HG02763 (cell line): ENCODE data around the gene DCST2.
A peak's percentile ranks its signal among the peaks of the same experiment; 100 is the strongest.
"Not testable (repeated sequence)": the region's sequence is repeated elsewhere in the genome, so short reads cannot be mapped to it uniquely, and the experiment has no call there.

ENCODE experiments used
- ATAC-seq: cut with Tn5 transposase; IDR thresholded peaks from one replicate; pipeline ENCODE4 v1.9.1; 2021; ENCODE audit warnings: mild to moderate bottlenecking, moderate library complexity; ENCODE audit not compliant: unreplicated experiment

Gene DCST2

DNA sequence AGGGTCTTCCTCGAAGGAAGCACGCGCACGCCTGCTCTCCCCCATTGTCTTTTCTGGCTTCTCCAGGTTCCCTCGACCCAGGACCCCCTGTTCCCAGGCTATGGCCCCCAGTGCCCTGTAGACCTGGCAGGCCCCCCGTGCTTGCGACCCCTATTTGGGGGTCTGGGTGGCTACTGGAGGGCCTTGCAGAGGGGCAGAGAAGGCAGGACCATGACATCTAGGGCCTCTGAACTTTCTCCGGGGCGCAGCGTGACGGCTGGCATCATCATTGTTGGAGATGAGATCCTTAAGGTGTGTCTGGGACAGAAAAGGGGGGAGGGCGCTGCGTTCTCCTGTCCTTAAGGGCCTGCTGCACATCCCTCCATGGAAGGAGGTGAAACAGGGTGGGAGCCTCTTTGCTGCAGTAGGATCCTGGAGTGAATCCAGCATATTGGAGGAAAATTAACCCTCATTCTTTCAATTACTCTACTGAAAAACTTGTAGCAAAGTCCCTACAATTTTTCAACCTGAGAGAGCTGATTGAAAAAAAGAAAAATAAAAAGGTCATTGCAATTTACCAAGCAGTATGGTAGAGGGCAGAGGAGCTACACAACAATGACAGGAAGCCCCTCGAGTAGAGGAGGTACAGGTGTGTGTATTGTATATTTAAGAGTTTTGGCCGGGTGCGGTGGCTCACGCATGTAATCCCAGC lies 49.7 kb downstream of the DCST2 start:
- ATAC-seq: no peak

DNA sequence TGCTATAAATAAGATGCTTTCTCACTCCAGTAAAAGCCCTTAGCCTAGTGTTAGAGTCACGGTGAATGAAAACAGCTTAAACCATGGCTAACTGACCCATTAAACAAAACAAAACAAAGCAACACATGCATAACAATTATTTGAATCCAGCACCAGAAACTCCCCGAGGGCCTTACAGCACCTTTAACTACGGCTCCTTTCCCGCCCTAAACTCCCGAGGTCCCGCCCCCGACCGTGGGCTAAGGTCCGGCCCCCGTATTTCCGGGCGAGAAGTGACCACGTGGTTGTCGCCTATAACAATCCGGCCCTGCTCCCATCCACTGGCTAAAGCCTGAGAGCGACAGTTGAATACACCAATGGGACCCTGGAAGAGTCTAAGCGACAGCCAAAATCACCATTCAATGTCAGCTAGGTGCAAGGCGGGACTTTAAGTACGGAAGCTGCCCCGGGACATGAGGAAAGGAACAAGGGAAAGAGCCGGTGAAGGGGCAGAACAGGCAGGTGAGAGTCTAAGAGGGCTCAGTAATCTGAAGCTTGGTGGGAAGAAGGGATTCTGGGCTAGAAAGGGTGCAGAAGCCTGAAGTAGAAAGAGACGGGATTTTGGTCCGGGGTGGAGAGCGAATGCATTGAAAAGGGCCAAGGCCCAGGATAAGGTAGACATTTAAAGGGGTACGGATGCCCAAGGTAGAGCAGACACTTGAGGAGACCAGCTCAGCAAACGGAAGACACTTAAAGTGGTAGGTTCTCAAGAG lies 50.5 kb downstream of the DCST2 start, which contains the start of gene FLAD1:
Gene FLAD1, plus strand, starts transcription at position 448 of the 752 bp plus-strand sequence. CDS start 351 bp downstream, outside the sequence.
- peak; percentile 97 for ATAC-seq

DNA sequence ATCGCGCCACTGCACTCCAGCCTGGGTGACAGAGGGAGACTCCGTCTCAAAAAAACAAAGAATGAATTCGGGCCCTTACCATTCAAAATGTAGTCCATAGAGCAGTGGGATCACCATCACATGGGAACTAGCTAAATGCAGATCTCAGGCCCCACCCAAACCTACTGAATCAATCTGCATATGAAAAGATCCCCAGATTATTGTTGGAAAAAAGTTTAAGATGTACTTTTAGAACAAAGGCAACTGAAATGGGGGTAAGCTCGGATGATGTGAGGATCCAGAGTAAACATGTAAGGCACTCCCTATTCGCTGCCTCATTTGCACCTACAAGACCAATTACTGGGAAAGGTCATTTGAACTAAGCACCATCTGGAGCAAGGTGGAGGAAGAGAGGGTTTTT lies 51.2 kb downstream of the DCST2 start:
- no peak for ATAC-seq

DNA sequence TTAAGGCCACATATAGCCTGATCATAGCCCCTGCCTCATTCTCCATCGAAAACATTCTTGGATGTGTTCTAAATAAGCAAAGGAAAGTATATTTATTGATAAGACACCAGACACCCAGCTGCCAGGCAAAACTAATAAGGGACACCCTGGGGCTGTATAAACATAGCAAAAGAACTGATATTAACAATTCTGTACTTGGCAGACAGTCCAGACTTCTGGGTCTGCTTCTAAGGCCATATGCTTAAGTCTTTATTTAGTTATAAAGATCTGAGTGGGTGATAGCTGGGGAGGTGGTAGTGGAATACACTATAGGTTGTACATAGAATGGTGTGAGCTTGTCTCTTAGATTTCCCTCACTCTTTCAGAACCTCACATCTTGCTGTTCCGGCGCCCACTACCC lies 55.2 kb downstream of the DCST2 start:
- ATAC-seq: no peak

DNA sequence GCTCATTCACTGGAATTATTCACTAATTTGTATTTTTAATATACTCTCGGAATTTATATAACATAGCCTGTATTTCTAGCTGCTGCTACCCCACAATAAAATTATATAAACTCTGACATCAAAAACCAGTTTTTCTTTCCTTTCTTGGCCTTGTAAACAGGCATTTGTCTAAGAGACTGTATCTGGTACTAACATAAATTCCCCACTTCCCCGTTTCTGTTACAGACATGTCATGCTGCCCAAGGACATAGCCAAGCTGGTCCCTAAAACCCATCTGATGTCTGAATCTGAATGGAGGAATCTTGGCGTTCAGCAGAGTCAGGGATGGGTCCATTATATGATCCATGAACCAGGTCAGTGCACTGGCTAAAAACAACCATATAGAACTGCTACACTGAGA lies 55.8 kb downstream of the DCST2 start:
- not testable (repeated sequence) for ATAC-seq

DNA sequence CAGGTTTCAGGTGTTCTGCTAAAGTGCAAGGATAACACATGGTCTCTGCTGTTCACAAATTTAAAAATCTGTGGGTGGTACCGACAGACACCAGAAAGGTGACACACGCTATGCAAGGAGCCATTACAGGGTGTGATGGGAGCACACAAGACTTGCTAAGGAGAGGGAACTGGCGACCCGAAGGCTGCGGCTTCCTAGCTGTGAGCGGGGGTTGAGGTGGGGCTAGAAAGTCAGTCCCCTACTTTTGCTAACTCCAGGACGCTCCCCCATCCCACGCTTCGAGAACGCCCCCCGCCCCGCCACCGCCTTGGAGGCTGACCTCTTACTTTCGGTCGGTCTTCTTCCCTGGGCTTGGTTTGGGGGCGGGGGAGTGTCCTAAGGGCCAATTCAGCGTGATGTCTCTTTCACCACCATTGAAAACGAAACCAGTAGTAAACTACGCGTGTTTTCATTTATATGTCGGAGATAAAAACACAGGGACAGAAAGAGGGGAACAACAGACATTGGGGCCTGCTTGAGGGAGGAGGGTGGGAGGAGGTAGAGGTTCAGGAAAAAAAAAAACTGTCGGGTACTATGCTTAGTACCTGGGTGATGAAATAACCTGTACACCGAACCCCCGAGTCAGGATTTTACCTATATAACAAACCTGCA lies 58.0 kb downstream of the DCST2 start:
- ATAC-seq: no peak

DNA sequence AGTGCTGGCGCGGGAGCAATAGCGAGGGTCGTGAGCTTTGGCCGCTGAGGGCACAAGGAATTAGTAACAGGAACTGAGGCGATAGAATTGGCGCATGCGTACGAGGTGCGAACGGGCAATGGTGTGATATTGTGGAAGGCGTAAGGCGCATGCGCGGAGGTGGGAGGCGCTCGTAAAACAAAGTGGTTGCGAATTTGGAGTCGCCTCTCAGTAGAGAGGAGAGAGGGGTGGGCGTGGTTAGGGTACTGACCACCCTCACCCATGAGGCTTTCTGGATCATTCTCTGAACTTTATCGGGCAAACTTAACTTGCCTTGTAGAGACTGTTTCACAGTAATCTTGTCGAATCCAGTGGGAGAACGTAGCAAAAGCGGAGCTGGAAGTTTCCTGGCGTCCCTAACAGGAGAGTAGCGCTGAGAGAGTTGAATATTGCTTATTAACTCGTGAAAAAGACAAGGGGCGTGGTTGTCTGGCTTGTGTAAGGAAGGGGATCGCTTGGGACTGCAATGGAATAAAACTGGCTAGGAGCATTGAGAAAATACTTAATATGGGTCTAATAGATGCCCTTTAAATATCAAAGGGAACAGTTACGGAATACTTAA lies 58.7 kb downstream of the DCST2 start:
- peak; percentile 44 for ATAC-seq

DNA sequence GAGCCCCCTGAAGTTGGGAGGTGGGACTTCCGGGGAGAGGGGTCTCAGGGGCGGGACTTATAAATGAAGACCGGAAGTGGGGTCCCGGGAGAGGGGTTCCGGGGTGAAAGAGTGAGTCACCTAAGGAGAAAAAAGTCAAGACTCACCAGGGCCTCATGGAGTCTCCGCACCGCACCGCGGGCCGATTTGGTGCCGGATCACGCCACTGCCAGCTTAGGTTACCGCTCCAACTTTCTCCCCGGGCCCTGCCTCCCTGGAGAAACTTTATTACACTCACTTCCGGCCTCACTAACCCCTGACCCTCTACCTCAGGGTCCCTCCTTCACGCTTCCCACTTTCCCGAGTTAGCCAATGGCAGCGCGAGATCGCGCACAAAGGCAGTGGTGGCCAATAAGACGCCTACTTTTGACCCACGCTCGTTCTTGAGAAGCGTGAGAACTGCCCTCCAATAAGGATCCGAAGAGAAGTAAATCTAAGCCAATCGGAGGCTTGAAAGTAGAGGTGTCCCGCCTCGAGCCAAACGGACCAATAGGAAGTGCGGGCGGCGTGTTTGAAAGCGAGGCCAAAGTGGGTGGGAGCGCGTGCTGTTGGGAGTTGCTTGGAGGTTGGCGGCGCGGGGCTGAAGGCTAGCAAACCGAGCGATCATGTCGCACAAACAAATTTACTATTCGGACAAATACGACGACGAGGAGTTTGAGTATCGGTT lies 59.3 kb downstream of the DCST2 start, which contains the start of gene CKS1B:
Gene CKS1B, plus strand, starts transcription at position 580 of the 706 bp plus-strand sequence. Its CDS starts 65 bp downstream, at position 645.
- ATAC-seq: peak; percentile 74

DNA sequence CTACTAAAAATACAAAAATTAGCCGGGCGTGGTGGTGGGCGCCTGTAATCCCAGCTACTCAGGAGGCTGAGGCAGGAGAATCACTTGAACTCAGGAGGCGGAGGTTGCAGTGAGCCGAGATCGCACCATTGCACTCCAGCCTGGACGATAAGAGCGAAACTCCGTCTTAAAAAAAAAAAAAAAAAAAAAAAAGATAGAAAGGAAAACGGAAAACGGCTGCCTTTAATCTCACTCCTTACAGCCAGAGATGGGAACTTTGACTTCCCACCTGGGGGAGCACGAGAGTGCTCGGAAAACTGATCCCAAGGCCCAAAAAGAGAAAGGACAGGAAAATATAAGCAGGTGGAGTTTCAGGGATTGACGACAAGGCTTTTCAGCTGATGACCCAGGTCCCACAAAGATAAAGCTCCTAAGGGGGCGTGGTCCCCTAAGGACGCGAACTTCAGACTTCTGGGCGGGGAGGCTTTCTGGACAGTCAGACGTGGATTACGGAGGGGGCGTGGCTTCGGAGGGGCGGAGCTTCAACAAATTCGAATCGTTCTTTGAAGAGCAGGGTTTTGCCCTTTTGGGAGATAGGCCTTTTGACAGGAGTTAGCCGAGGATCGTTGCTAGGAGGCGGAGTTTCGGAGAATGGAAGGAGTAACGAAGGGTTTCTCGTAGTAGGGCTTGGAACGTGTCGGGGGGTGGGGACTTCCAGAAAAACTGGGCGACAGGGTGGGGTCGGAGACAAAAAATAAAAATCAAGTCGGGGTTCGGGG lies 60.1 kb downstream of the DCST2 start:
- no peak for ATAC-seq

DNA sequence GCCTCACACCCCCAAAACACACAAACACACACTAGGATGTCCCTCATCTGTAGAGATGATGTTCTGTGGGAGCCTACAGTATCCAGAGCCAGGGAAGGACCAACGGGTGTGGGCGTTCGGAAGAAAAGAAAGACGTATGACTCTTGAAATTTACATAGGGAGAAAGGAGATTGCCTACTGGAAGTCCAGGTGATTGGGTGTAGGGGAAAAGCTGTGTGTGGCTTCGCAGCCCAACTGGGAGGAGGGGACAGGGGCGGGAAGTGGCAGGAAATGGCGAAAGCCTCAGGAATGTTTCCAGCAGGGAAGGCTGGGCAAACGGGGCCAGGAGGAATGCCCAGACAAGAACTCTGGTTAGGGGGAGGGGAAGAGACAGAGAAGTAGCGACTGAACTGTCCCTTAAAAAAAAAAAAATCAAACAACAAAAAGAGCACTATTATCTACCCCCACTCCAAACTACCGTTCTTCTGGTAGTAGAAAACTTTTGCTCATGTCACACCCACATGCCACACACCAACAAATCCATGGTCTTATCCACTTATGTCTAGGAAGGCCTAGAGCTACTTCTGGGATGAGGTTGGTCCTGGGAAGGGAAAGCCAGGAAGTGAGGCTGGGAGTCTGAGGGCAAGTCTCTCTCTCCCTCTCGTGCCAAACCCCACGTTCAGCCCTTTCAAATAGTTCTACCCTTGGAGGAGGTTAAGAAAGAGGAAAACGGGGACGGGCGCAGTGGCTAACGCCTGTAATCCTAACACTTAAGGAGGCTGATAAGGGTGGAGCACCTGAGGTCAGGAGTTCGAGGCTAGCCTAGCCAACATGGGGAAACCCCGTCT lies 60.9 kb downstream of the DCST2 start:
- ATAC-seq: no peak

DNA sequence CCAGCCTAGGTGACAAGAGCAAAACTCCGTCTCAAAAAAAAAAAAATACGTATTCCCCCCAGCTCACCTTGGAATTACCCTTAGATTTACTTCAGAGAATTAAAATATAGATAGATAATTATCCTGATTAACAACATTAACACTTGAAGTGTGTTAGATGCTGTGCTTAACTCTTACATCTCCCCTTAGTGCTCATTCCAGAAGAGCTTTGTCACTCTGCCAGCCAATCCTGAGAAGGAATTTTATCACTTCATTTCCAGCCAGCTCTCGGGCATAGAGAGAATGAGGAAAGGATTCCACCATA lies 61.4 kb downstream of the DCST2 start:
- no peak for ATAC-seq

DNA sequence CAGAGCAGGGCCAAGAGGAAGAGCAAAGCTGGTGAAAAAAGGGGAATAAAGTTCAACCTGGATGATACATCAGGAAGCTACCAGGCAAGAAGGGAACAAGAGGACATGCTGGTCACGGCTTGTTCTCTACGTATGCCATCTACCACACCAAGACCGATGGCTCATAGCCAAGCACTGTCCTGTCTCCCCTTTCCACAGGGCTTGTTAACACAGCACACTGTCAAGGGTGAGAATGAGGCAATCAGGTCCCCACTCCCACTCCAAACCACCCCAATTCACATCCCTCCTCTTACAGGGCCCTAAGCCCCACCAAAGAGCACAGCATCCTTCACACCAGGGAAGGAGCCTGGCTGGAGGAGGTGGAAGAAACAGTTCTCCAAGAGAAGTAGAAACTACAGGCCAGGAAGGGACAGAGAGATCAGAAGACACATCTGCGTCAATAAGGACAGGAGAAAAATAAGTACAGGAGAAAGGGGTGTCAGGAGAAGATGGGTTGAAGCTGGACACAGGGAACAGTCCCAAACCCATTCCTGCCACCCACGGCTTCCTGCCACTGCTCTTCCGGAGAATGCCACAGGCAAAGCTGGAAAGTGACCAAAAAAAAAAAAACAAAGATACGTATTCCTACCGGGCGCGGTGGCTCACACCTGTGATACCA lies 62.1 kb downstream of the DCST2 start:
- no peak for ATAC-seq

DNA sequence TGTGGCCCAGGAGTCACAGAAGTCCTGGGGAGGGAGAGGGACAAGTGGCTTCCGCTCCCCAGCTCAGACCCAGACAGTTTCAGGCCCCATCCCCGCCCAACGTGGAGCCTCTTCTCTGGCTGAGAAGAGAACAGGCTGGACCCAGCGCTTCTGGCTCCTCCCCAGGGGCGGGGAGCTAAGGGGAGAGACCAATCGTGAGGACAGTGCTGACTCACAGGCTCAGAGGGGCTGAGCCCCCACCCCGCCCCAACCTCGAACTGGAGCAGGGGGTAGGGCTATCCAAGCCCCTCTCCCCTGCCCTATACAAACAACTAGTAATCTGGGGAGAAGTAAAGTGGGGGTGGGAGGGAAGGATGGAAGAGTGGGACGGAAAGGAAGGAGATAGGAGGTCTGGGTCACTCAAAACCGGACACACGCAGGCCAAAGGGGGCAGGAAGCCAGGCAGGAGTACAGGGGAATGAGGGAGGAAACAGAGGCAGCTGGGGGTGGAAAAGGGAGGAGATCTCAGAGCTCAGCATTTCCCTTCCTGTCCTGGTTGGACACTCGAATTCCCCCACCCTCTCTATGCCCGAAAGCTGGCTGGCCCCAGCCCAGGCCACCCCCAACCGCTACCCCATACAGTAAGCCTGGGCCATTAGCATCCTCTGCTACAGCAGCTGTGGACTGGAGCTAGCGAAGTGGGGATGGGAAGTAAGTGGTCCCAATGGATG lies 62.8 kb downstream of the DCST2 start, which contains the start of gene SHC1:
Gene SHC1, minus strand, starts transcription at position 117 of the 710 bp plus-strand sequence. CDS start 221 bp downstream, outside the sequence.
- ATAC-seq: no peak

DNA sequence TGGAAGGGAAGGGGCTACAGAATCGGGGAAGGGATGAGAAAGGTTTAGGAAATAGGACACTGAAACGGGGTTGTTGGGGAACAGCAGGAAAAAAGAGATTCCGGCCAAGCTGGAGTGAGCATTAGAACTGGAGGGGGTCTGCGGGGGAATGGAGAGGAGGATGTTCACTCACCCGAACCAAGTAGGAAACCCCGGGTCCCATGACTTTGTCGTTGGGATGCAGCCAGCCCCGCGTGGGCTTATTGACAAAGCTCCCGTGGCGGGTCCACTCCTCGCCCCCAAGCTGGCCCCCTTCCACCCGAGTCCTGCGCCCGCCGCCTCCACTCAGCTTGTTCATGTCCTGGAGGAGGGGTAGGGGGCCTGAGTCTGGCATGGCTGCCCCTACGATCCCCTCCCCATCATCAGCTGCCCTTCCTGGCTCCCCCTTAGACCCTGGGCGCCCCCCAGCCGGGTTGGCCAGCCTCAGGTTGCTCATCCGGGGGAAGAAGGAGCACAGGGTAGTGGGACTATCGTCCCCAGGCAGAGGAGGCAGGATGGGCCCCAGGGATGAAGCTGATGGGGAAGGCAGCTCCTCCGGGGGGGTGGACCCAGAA lies 63.6 kb downstream of the DCST2 start:
- no peak for ATAC-seq

DNA sequence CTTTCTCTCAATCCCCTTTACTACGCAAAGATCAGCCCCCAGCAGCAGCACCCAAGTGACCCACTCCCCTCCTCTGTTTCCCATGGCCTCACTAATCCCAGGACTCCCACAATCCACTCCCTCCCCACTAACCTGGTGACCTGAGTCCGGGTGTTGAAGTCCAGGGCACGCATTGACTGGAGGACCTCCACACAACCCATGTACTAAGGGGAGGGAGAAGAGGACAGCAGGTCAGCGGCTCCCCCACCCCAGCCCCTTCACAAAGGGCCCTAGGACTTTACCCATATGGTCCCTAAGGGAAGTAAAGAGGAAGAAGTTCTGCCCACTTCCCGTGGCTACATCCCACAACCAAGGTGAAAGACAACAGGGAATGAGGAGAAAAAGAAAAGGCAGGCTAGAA lies 64.3 kb downstream of the DCST2 start:
- ATAC-seq: no peak

DNA sequence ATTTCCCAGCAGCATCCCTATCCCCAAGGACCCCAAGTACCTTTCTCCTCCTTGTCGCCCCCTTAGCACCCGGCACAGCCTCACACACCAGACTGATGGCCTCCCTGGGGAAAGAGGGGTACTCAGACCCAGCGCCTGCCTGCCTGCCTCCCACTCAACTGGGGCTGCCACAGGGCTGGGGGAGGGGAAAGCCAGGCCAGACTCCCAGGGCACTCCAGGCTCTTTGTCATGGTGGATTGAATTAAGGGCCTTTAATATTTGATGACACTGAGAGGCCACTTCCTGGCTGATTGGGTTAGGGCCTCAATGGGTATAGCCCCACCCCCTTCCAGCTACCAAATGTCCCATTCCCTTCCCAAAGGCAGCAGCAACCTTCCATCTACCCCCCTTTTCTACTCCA lies 64.8 kb downstream of the DCST2 start:
- no peak for ATAC-seq
